GM19193 (cell line): Measurements from ENCODE around the gene KCP.

ENCODE experiments used
- POLR2A ChIP-seq: IDR thresholded peaks from 4 replicates; pipeline ENCODE4 v1.6.1; 2011; ENCODE audit not compliant: insufficient read depth, insufficient read length; ENCODE audit errors: extremely low read depth

KCP gene

GRCh38 chr7:128889121-128889520 is 21.4 kb downstream of the KCP start:
- no peak for TF ChIP-seq POLR2A

- no peak for TF ChIP-seq POLR2A
Observed at GRCh38 chr7:128888756-128889095, 21.8 kb downstream of the KCP start.

DNA sequence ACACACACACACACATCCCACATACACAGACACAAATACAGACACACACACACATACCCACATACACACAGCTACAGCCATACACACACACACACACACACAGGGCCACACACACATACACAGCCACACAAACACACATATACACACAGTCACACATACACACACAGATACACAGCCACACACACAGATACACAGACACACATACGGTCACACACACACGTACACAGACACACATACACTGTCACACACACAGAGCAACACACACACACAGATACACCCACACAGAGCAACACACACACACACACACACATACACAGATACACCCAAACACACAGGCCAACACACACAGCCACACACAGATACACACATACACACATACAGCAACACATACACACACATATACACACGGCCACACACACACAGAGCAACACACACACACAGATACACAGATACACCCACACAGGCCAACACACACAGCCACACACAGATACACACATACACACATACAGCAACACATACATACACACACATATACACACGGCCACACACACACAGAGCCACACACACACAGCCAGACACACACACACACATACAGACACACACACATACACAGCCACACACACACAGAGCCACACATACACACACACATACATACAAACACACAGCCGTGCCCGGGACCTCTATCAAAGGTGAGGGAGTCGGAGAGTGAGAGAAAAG is 22.3 kb downstream of the KCP start:
- no peak for TF ChIP-seq POLR2A

- no peak for TF ChIP-seq POLR2A
Observed at GRCh38 chr7:128887169-128888038, 23.1 kb downstream of the KCP start.

- TF ChIP-seq POLR2A: no peak
Observed at GRCh38 chr7:128886391-128887168, 23.9 kb downstream of the KCP start.

DNA sequence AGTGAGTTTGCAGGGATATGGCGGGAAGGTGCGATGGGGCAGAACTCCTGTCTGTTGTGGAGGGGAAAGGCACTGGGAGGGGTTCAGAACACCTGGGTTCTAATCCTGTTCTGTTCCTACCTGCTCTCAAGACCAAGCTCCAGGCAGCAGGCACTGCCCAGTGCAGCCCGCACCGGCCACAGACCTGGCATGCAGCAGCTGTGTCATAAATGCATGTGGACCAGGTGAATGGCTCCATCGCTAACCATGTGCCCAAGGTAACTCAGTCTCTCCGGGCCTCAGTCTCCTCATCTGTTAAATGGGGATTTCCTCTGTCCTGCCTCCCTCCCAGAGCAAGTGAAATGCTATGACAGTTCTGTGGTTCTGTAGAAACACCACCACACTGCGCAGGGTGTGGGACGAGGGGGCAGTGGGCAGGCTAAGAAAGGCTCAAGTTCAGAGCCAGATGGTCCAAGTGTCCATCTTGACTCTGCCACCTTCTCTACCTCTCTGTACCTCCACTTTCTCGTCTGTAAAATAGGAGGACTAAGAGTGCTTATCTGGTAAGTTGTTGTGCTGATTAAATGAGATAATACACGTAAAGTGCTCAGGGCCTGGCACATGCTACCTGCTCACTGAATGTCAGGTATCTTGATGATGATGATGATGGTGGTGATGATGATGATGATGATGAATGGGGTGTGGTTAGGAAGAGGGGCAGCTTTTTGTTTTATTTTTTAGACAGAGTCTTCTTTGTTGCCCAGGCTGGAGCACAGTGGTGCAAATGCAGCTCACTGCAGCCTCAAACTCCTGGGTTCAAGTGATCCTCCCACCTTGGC is 24.9 kb downstream of the KCP start:
- TF ChIP-seq POLR2A: no peak

DNA sequence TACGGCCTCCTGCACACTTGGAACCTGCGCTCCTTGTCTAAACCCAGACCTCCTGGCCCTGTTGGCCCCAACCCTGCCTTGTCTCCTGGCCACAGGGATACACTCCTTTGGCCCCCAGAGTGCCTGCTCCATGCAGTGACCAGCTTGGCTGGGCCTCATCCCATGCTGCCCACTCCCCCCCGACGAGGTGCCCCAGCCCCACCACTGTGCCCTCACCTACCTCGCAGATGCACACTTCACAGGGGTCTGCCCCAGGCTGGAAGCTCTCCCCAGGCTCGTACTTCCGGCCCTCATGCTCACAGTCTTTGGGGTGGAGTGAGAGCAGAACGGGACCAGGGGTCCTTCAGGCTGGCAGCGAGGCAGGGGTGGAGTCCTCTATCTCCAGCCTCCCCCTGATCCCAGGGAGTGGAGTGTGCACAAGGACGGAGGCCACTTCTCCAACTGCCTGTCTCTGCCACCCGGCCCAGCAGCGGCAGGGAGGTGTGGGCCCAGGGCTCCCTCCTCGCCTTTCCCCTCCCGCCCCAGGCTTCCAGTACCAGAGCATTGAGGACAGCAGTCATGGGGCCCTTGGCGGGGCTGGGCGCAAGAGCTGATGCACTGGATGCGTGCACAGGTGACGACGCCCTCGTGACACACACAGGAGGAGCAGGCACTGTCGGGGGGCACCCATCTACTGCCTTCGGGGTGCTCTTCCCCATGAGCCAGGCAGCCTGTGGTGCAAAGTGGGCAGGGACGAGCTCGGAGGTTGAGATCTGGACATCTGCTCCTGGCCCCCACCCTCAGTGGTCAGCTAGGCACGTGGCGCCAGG is 25.7 kb downstream of the KCP start:
- no peak for TF ChIP-seq POLR2A

DNA sequence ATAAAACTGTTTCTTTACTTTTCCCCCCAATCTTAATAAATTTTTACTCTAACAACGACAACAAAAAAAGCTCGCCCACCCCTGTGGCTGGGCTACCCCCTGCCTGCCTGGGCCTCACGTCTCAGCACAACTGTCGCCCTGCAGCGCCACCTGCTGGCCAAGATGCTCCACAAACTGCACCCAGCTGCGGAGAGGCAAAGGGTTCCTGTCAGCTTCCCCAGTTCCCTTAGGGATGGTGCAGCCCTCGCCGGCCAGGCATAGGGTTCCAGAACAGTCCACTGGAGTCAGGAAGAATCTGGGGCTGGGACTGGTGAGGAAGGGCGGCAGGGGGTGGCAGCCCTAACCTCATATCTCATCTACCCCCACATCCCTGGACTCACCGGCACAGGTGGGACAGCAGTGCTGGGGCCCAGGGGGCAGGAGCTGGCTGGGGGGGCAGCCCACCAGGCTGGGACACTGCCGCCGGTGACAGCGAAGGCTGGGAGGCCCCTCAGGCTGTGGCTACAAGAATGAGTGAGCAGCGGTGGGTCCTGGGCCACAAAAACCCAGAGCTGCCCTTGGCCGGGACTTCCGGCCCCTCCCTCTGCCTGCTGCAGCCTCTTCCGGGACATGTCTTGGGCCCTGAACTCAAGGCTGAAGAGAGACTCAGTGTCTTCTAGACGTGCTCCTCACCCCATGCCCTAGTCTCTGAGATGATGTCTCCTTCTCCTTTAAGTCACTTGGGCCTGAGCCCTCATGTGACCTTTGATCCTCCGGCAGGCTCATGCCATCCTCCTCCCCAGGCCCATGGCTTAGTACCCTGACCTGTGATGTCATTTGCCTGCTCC is 26.7 kb downstream of the KCP start:
- TF ChIP-seq POLR2A: peak; percentile 68

- TF ChIP-seq POLR2A: no peak
Observed at GRCh38 chr7:128882134-128882533, 28.4 kb downstream of the KCP start.

DNA sequence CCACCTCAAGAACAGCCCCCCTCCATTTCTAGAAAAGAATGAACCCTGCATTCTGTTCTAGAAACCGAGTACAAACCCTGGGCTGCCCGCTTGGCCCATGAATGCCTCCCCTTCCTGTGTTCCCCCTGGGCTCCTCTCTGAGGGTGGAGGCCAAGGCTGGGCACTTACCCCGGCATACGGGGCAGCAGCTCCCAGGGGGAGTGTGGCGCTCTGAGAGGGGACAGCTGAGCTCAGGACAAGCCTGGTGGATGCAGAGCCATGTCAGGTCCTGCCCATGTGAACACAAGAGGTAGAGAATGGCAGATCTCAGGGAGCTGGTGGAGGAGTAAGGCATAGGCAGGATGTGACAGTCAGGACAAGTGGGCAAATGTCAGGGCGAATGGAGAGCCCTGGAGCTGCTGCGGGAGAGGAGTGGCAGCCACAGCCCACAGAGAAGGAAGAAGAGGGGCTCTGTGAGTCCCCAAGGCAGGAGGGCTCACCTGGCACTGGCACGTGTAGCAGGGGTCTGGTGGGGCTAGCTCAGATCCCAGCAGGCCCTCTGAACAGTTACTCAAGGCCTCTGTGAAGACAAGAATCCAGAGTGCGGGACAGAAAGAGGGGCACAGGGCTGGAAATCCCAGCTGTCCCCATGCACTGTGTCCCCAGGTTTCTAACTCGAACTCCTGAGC is 28.9 kb downstream of the KCP start:
- no peak for TF ChIP-seq POLR2A

DNA sequence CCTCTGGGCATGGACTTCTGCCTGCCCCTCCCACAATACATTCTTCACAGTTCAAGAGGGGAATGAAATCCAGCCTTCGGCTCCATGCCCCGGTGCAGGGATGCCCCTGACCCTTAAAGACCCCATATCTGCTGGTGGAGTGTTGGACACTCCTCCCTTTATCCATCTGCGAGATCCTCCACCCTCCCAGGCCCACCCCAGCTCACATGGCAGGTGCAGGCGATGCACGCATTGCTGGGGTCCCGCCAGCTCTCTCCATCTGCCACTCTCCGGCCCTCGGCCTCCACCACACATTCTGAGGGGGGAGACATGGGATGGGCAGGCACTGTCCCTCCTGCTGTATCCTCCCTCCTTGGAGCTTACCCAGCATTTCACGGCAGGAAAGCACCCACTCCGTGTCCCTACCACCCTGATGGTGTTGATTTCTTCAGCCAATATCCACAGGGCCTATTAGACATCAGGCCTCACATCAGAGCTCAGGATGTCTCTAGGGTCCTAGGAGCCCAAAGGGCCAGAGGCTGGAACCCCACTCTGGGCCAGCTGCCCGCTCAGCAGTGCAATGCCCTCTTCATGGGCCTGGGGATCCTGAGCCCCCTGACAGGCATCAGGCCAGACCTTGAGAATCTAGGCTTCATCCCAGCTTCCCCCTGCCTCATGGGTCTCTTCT is 29.6 kb downstream of the KCP start:
- no peak for TF ChIP-seq POLR2A
